NCI-H187 treated with DMSO at 0.1 percent for 48 hours (cell line): ENCODE results near the gene SERPINB6.
"Not testable (repeated sequence)": the region's sequence is repeated elsewhere in the genome, so short reads cannot be mapped to it uniquely, and the experiment has no call there.

Experiments used
- DNase-seq: peaks from one replicate; lab custom pipeline; 2025; lab: John Stamatoyannopoulos, UW

SERPINB6 gene

GRCh38 chr6:2977799-2978590, 6.6 kb upstream of the SERPINB6 start:
- no peak for DNase-seq

GRCh38 chr6:2977290-2977689, 5.9 kb upstream of the SERPINB6 start:
- no peak for DNase-seq

GRCh38 chr6:2976571-2977085, 5.3 kb upstream of the SERPINB6 start:
- DNase-seq, result no peak

GRCh38 chr6:2976060-2976459, 4.7 kb upstream of the SERPINB6 start:
- no peak for DNase-seq

- no peak for DNase-seq
These were observed 2.3 kb upstream of the SERPINB6 start for GRCh38 chr6:2973676-2974075.

- not testable (repeated sequence) for DNase-seq
These were observed 1.8 kb upstream of the SERPINB6 start for GRCh38 chr6:2973180-2973579.

GRCh38 chr6:2972685-2973084, 1.3 kb upstream of the SERPINB6 start:
- DNase-seq, result not testable (repeated sequence)

- not testable (repeated sequence) for DNase-seq
These were observed 786 bp upstream of the SERPINB6 start for GRCh38 chr6:2972219-2972487.

GRCh38 chr6:2970753-2971419, 481 bp downstream of the SERPINB6 start:
- DNase-seq, result no peak

GRCh38 chr6:2970034-2970685, 1.2 kb downstream of the SERPINB6 start:
- no peak for DNase-seq

GRCh38 chr6:2969549-2969948, 1.8 kb downstream of the SERPINB6 start:
- DNase-seq, result no peak

- no peak for DNase-seq
These were observed 2.7 kb downstream of the SERPINB6 start for GRCh38 chr6:2968600-2969135.

- no peak for DNase-seq
These were observed 3.4 kb downstream of the SERPINB6 start for GRCh38 chr6:2967936-2968335.

GRCh38 chr6:2966347-2966746, 5.0 kb downstream of the SERPINB6 start:
- no peak for DNase-seq

- no peak for DNase-seq
These were observed 6.4 kb downstream of the SERPINB6 start for GRCh38 chr6:2964793-2965505.

- DNase-seq, result no peak
These were observed 7.6 kb downstream of the SERPINB6 start for GRCh38 chr6:2963756-2964155.

GRCh38 chr6:2962636-2963035, 8.7 kb downstream of the SERPINB6 start:
- DNase-seq, result no peak

GRCh38 chr6:2962004-2962403, 9.4 kb downstream of the SERPINB6 start:
- no peak for DNase-seq

- no peak for DNase-seq
These were observed 9.9 kb downstream of the SERPINB6 start for GRCh38 chr6:2961506-2961905.

- DNase-seq, result no peak
These were observed 10.4 kb downstream of the SERPINB6 start for GRCh38 chr6:2960935-2961334.

- DNase-seq, result no peak
These were observed 11.3 kb downstream of the SERPINB6 start for GRCh38 chr6:2959909-2960719.
